Adipose tissue (tissue), 3 donors: ENCODE data around the gene CLCN7. TPM values are rescaled to one million over a fixed set of nuclear protein-coding genes. Genes with fewer than 3 reads are reported as not detected.
"Not testable (repeated sequence)": the region's sequence is repeated elsewhere in the genome, so short reads cannot be mapped to it uniquely, and the experiment has no call there.

Experiments
- H3K27ac ChIP-seq: one replicate; pipeline ENCODE4 v1.5.1; 2013; ENCODE audit warnings: low read depth, low read length
- WGBS, 3 donors: extraction: QIAGEN DNeasy Blood & Tissue Kit; methylation state at CpG; one replicate each; pipeline ENCODE4 v1.1.7; 2013; 5-methylcytosine and 5-hydroxymethylcytosine counted together
- polyA plus RNA-seq, 3 donors: library from polyadenylated mRNA; stranded (reverse); fragments of 200-250 nt; gene quantifications; one replicate each; pipeline ENCODE4 v1.2.3, GENCODE V29; 2013
- donor health status: healthy with polysubstance abuse.
- donor health status: Bipolar disorder and iron deficiency.
- donor health status: healthy.

The CLCN7 gene
- polyA plus RNA-seq, 3 donors: 31.5 to 51.7 (median 33.9) TPM

DNA sequence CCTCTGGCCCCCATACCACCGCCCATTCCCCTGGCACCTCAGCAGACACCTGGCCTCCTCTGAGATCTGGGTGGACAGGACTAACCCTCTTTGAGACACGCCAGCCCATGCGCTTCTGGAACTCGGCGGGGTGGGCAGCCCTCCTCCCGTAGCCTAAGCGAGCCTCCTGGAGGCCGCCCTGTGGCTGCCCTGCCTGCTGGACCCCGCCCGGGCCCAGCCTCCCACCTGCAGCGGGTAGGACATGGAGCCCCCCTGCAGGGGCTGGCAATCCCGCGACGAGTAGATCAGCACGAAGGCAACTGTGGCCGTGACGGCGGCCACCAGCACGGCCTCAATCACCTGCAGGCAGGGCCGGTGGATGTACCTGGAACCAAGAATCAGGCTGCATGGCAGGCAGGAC is 22.3 kb downstream of the CLCN7 start:
- no peak overlapping the region for H3K27ac ChIP-seq
- 92 to 97% (median 93%) methylated on average over 20 of the region's 20 CpGs for WGBS, 3 donors

DNA sequence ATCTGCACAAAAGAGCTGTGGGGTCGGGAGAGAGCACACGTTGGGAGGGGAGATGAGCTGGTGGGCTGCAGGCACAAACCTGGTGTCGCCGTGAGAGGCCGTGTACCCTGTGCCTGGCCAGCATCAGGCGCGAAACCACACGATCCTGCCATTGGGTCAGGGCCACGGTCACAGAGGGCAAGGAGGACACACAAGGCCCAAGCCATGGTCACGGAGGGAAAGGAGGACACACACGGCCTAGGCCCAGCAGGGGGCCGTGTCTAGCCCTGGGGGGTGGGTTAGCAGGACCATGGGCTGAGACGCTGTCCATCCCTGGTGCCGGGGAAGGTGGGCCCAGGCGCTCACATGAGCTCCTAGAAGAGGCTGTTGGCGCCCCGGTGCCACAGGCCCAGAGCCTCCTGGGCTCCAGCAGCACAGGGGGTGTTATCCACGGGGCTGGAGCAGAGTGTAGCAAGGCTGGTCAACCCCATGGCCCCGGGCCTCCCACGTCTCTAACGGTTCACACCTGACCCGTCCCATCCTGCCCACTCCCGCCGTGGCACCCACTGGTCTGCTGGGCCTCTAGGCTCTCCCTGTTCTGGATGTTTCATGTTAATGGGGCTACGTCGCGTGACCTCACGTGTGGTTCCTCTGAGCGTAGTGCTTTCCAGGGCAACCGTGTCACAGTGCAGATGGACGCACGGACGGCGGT is 23.0 kb downstream of the CLCN7 start:
- 93 to 96% (median 95%) methylated on average over 30 to 34 of the region's 34 CpGs for WGBS, 3 donors
- H3K27ac ChIP-seq: no peak overlapping the region

DNA sequence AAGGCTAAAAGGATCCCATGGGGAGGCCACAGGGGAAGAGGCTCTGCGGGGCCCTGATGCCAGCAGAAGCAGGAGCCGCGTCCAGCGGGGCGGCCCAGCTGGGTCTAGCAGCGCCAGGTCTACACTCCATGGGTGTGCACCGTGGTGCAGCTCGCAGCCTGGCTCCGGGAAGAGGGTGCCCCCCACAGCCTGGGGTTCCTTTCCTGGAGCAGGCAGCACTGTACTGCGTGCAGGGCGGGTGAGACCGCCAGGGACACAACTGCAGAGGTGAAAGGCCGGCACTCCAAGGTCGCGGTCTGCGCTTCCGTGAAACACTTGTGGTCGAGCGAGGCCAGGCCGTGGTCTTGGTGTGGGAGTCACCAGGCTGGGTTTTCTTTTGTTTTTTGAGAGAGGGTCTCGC is 24.0 kb downstream of the CLCN7 start:
- H3K27ac ChIP-seq: no peak overlapping the region
- 94 to 97% (median 94%) methylated on average over 21 of the region's 21 CpGs for WGBS, 3 donors

GRCh38 chr16:1450218-1450617 is 24.6 kb downstream of the CLCN7 start:
- whole genome bisulfite sequencing, 3 donors: 91 to 94% (median 92%) methylated on average over 27 to 29 of the region's 29 CpGs
- no peak overlapping the region for H3K27ac ChIP-seq

- WGBS, 3 donors: 95 to 96% (median 96%) methylated on average over 25 of the region's 25 CpGs
- no peak overlapping the region for H3K27ac ChIP-seq
These were observed 25.5 kb downstream of the CLCN7 start for GRCh38 chr16:1449201-1449788.

- no peak overlapping the region for H3K27ac ChIP-seq
- WGBS, 3 donors: 92 to 95% (median 94%) methylated on average over 30 of the region's 30 CpGs
These were observed 26.2 kb downstream of the CLCN7 start for GRCh38 chr16:1448536-1449116.

- no peak overlapping the region for H3K27ac ChIP-seq
- 92 to 96% (median 94%) methylated on average over 11 of the region's 11 CpGs for WGBS, 3 donors
These were observed 26.9 kb downstream of the CLCN7 start for GRCh38 chr16:1447965-1448364.

DNA sequence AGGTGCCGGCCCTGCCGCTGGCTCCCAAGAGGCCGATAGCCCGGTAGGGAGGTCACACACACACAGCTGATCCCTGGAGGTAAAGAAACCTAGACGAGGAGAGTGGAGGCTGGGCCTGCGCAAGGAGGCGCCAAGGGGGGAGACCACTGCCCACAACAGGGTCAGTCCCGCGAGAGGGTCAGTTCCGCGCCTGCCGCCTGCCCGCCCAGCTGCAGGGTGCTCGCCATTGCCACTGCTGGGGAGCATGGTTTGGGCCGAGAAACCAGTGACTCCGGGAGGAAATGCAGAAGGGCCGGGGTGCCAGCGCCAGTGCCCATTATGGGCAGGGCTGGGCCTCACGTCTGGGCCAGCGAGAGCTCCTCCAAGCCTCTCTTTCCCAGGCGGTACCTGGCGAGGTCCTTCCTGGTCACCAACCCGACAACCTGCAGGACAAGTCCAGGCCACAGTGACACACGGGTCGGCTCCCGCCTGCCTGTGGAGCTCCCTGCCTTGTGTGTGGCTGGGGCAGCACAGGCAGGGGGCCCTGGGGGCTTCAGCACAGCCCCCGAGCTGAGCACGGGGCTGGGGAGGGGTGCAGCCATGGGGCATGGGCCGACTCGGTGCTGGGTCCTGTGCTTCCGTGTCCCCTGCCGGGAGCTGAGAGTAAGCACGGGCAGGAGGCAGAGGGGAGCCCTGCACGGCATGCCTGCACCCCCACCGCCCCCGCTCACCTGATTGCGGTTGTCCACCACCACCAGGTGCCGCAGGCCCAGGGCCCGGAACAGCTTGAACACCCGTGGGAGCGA is 28.3 kb downstream of the CLCN7 start:
- 90 to 94% (median 93%) methylated on average over 39 to 41 of the region's 41 CpGs for WGBS, 3 donors

DNA sequence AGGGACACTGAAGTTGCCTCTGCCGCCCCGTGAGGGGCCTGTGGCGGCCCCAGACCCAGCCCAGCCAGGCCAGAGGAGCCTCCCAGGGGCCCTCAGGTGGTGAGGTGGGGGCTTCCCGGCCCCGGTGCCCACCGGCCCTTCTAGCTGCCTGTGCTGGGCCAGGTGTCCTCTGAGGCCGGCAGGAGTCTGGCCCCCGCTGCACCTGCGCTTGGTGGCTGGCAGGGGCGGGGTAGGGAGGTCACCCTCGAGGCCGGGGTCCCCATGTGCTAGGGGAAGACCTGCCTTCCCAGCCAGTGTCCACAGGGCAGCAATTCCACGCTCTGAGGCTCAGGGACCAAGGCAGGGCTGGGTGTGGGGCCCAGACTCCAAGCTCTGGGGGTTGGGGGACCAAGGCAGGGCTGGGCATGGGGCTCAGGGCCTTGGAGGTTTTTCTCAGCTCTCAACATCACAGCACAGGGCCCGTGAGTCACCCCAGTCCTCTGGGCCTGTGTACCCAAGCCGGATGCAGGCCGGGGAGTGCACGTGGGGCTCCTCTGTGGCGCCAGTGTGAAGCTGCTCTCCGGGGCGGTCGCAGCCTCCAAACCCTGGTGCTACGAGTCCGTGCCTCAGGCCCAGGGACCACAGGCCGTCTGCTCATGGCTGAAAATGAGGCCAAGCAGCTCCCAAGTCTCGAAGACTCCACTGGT is 29.2 kb downstream of the CLCN7 start:
- no peak overlapping the region for H3K27ac ChIP-seq
- 89 to 90% (median 89%) methylated on average over 25 of the region's 25 CpGs for WGBS, 3 donors

More for the DNA sequence above, 28.3 kb downstream of the CLCN7 start:
- no peak overlapping the region for H3K27ac ChIP-seq

GRCh38 chr16:1444730-1445517 is 29.9 kb downstream of the CLCN7 start:
- H3K27ac ChIP-seq: no peak overlapping the region
- WGBS, 3 donors: 79 to 85% (median 82%) methylated on average over 44 to 48 of the region's 48 CpGs

- no peak within 1 kb of the TSS for H3K27ac ChIP-seq
- 71 to 80% (median 77%) methylated on average over 26 to 27 of the region's 27 CpGs for WGBS, 3 donors
These were observed 30.7 kb downstream of the CLCN7 start, which contains the start of gene CCDC154 for GRCh38 chr16:1443980-1444729. CCDC154 (minus strand) TSS chr16:1444556; CDS start chr16:1444322, 234 bp downstream.

DNA sequence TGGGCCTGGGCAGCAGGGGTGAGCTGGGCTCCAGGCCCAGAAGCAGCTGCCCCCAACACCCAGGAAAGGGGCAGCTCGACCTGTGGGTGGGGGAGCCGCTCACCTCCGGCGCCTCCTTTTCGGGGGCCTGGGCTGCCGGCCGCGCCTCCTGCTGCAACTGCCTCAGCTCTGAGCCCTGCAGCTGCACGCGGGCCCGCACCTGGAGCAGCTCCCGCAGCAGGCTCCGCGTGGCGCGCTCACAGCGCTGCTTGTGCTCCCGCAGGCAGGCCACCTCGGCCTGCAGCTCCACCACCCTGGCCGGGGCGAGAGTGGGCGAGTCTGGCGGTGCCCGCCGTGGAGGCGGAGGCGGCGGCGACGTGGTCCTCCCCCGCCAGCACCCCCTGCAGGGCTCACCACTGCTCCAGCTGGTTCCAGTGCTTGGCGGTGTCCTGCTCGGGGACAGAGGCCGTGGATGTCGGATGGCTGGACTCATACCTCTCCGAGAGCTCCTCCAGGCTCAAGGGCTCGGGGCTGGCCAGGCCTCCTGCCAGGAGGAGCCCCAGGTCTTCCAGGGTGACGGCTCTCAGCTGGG is 31.3 kb downstream of the CLCN7 start:
- WGBS, 3 donors: 60 to 84% (median 82%) methylated on average over 31 to 38 of the region's 38 CpGs
- no peak overlapping the region for H3K27ac ChIP-seq

DNA sequence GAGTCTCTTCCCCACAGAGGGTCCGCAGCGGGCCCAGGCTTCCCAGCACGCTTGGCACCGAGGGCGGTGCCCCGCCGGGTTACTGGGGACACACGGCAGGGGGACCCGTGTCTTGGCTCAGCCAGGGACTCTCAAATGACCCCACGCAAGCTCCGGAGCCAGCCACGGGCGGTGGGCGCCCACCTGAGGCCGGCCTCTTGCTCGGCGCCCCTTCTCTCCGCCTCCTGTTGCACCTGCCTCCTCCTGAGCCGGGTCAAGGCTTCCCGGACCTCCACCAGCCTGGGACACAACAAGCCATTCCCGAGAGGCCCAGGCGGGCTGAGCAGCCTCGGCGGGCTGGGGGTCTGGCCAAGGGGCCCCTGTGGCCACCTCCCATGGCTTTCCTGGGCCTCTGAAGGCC is 32.1 kb downstream of the CLCN7 start:
- H3K27ac ChIP-seq: no peak overlapping the region
- WGBS, 3 donors: 68 to 89% (median 84%) methylated on average over 16 to 24 of the region's 24 CpGs

GRCh38 chr16:1441391-1441829 is 33.4 kb downstream of the CLCN7 start:
- no peak overlapping the region for H3K27ac ChIP-seq
- 69 to 77% (median 73%) methylated on average over 21 to 22 of the region's 22 CpGs for WGBS, 3 donors

- not testable (repeated sequence) for H3K27ac ChIP-seq
- WGBS, 3 donors: 92 to 93% (median 93%) methylated on average over 4 of the region's 4 CpGs
These were observed 35.1 kb downstream of the CLCN7 start for GRCh38 chr16:1439699-1440074.

- 81 to 86% (median 83%) methylated on average over 25 to 27 of the region's 27 CpGs for WGBS, 3 donors
These were observed 35.6 kb downstream of the CLCN7 start for GRCh38 chr16:1439058-1439698.

More at GRCh38 chr16:1439058-1439698, 35.6 kb downstream of the CLCN7 start:
- H3K27ac ChIP-seq: no peak overlapping the region
